Psoas muscle (tissue), 8 donors: ENCODE data around the gene SUFU. TPM values are rescaled to one million over a fixed set of nuclear protein-coding genes. Genes with fewer than 3 reads are reported as not detected.
A peak's percentile ranks its signal among the peaks of the same experiment; 100 is the strongest.

Experiments used
- ATAC-seq, 4 donors: fragments of 200-7000 bp; cut with Tn5 transposase; one replicate each; pipeline ENCODE4 v1.9.1; 2020; ENCODE audit warnings: moderate library complexity in 3 of 4, mild to moderate bottlenecking in 2 of 4
- DNase-seq, 2 donors: peaks; one replicate each; pipeline ENCODE4 v3.0.0-alpha.2; 2020
- H3K27ac ChIP-seq: fragments of 200-600 bp; one replicate; pipeline ENCODE4 v1.8.0; 2022
- H3K27me3 ChIP-seq, 3 donors: fragments of 200-600 bp in 1 of 3; one replicate each; pipeline versions ENCODE4 v1.6.1 to v1.8.0; 2013 to 2022; ENCODE audit warnings: low read length in 2 of 3, mild to moderate bottlenecking in 2 of 3, moderate library complexity in 1 of 3; ENCODE audit not compliant: insufficient read depth in 3 of 3
- H3K36me3 ChIP-seq, 2 donors: fragments of 200-600 bp in 1 of 2; one replicate each; pipeline versions ENCODE4 v1.6.1 to v1.8.0; 2013 to 2022; ENCODE audit warnings: low read depth in 1 of 2, mild to moderate bottlenecking in 1 of 2, moderate library complexity in 1 of 2; ENCODE audit not compliant: insufficient read depth in 1 of 2
- H3K4me1 ChIP-seq: fragments of 200-600 bp; one replicate; pipeline ENCODE4 v1.8.0; 2022
- H3K4me3 ChIP-seq: fragments of 200-600 bp; one replicate; pipeline ENCODE4 v1.8.0; 2022; ENCODE audit warnings: mild to moderate bottlenecking
- H3K9me3 ChIP-seq: fragments of 200-600 bp; one replicate; pipeline ENCODE4 v1.8.0; 2022
- CTCF ChIP-seq: fragments of 200-600 bp; IDR thresholded peaks from one replicate; pipeline ENCODE4 v1.8.0; 2022; ENCODE audit warnings: antibody characterized with exemption
- whole genome bisulfite sequencing, 3 donors: extraction: QIAGEN DNeasy Blood & Tissue Kit; methylation state at CpG; one replicate each; pipeline versions ENCODE4 v1.1.6 to v1.1.7; 2013; 5-methylcytosine and 5-hydroxymethylcytosine counted together
- intact Hi-C, 2 donors: fragments of 100-400 bp; cut with DNase I; formaldehyde crosslinking; loops; one replicate each; pipeline versions ENCODE4 v1.11.0 to v1.14.2; 2022
- polyA plus RNA-seq, 3 donors: library from polyadenylated mRNA; stranded (reverse); fragments of 200-250 nt; gene quantifications; one replicate each; pipeline ENCODE4 v1.2.3, GENCODE V29; 2013
- total RNA-seq, 4 donors: library from RNA; stranded (reverse); fragmentation: NEBNext Ultra II Directional in 2 of 4; extraction: Animal tissue kit (Norgen Biotek cat#: 25700) in 2 of 4; gene quantifications; one replicate each; pipeline versions ENCODE4 v1.2.1 to v1.2.4, GENCODE V29; 2021 to 2023
- donor health status: healthy with polysubstance abuse.
- donor health status: DM: no; HTN: no; CAD: no; lungs with moderate emphysema.
- donor health status: Bipolar disorder and iron deficiency.
- donor health status: healthy.
- donor health status: DM: yes; HTN: yes; CAD: no.
- donor health status: DM: no; HTN: no; CAD: no.
- donor health status: DM: no; HTN: no; CAD: no.
- donor health status: DM: yes; HTN: yes; CAD: no.

Gene SUFU
- total and polyA plus RNA-seq, 7 donors, result 2.1 to 6.8 (median 5.1) TPM

GRCh38 chr10:102537367-102537766 is 33.6 kb downstream of the SUFU start:
- Histone ChIP-seq H3K9me3 (no peaks in the 10 kb centered on the region), H3K27me3 (no peaks in the 10 kb centered on the region), H3K4me3 (no peak overlapping the region), H3K4me1 (no peaks in the 10 kb centered on the region), H3K27ac (no peak overlapping the region), H3K36me3 (no peaks in the 10 kb centered on the region)
- DNase-seq (no peak), ATAC-seq (no peak)
- intact Hi-C loops, result no loop called here
- no peak for TF ChIP-seq CTCF

GRCh38 chr10:102537948-102538347 is 34.2 kb downstream of the SUFU start:
- no peaks in the 10 kb centered on the region for H3K27me3 ChIP-seq
- DNase-seq (no peak), ATAC-seq (no peak)
- H3K27ac ChIP-seq, result no peak overlapping the region
- intact Hi-C loops, result no loop called here
- no peaks in the 10 kb centered on the region for H3K36me3 ChIP-seq
- no peaks in the 10 kb centered on the region for H3K9me3 ChIP-seq
- 97 to 100% (median 98%) methylated on average over 2 of the region's 2 CpGs for WGBS, 3 donors
- no peak overlapping the region for H3K4me3 ChIP-seq
- no peaks in the 10 kb centered on the region for H3K4me1 ChIP-seq
- TF ChIP-seq CTCF, result no peak

DNA sequence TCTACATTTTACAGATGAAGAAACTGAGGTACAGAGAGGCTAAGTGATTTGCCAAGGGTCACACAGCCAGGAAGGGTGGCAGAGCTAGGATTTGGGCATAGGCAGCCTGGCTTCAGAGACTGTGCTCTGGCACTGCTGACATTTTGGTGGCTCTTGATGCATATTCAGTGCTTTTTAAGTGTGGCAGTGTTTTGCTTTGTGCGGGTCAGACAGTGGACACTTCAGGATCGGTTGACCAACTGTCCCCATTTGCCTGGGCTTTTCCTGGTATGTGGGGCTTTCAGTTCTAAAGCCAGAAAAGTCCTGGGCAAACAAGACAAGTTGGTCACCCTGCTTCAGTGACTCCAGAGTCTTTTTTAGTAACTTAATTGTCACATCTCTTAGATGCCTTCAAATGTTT is 35.0 kb downstream of the SUFU start:
- WGBS, 3 donors, result 30 to 55% (median 41%) methylated on average over 2 of the region's 2 CpGs
- ATAC-seq (no peak), DNase-seq (no peak)
- Histone ChIP-seq H3K36me3 (no peaks in the 10 kb centered on the region), H3K4me3 (no peak overlapping the region), H3K27me3 (no peaks in the 10 kb centered on the region), H3K4me1 (no peaks in the 10 kb centered on the region), H3K27ac (no peak overlapping the region), H3K9me3 (no peaks in the 10 kb centered on the region)
- TF ChIP-seq CTCF, result no peak
- intact Hi-C loops, result no loop called here

- no peak overlapping the region for H3K27ac ChIP-seq
- H3K36me3 ChIP-seq, result no peaks in the 10 kb centered on the region
- ATAC-seq (peak in 3 of 4 donors; percentile 50 to 64 (median 62)), DNase-seq (no peak)
- H3K4me1 ChIP-seq, result no peaks in the 10 kb centered on the region
- no peak overlapping the region for H3K4me3 ChIP-seq
- 68 to 92% (median 72%) methylated on average over 1 of the region's 1 CpG for WGBS, 3 donors
- intact Hi-C loops, result no loop called here
- H3K27me3 ChIP-seq, result no peaks in the 10 kb centered on the region
- no peaks in the 10 kb centered on the region for H3K9me3 ChIP-seq
- peak; percentile 28 for TF ChIP-seq CTCF
Measured at GRCh38 chr10:102540023-102540422, 36.3 kb downstream of the SUFU start.

DNA sequence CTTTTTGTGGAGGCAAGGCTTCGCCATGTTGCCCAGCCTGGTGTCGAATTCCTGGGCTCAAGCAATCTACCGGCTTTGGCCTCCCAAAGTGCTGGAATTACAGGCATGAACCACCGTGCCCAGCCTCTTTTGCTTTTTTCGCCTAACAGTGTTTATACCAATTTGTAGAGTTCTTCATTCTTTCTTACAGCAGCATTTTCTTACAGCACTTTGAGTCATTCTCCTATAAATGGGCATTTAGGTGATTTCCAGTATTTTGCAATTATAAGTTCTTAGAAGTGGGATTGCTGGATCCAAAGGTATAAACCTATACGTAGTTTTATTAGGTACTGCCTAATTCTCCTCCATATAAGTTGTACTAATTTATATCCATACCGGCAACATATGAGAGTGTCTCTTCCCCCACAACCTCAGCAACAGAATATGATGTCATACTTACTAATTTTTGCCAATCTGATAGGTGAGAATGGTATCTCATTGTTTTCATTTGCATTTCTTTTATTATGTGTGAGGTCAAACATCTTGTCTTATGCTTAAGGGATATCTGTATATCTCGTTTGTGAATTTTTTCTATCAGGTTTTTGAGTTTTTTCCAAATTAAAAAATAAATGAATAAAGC is 39.1 kb downstream of the SUFU start:
- H3K4me1 ChIP-seq, result peaks cover 10% of the 10 kb centered on the region
- intact Hi-C loops, result no loop called here
- TF ChIP-seq CTCF, result no peak
- ATAC-seq (no peak), DNase-seq (no peak)
- no peak overlapping the region for H3K4me3 ChIP-seq
- no peak overlapping the region for H3K27ac ChIP-seq
- no peaks in the 10 kb centered on the region for H3K9me3 ChIP-seq
- WGBS, 3 donors, result 69 to 85% (median 84%) methylated on average over 8 of the region's 8 CpGs
- no peaks in the 10 kb centered on the region for H3K27me3 ChIP-seq
- H3K36me3 ChIP-seq, result no peaks in the 10 kb centered on the region
